OCI-LY7 (cell line): ENCODE measurements around the gene PIK3R6. TPM values are rescaled to one million over a fixed set of nuclear protein-coding genes. Genes with fewer than 3 reads are reported as not detected.

Experiments
- BruUV-seq: library from RNA; stranded (reverse); fragments of 400-500 nt; replicated peaks from 2 replicates; lab custom pipeline; 2021; lab: Mats Ljungman, UMichigan
- CTCF ChIA-PET: fragments of 300-600 bp; sonication (Branson Sonifier 250); formaldehyde crosslinking; loops from one replicate; lab custom pipeline; 2022; ENCODE audit warnings: antibody characterized with exemption; ENCODE audit not compliant: unreplicated experiment; lab: Charles Lee
- POLR2A ChIA-PET: fragments of 300-600 bp; sonication (Branson Sonifier 250); formaldehyde crosslinking; loops from one replicate; lab custom pipeline; 2022; ENCODE audit warnings: antibody characterized with exemption; lab: Charles Lee
- DNase-seq: peaks from one replicate; pipeline ENCODE4 v3.0.0-alpha.2; 2015; ENCODE audit warnings: low spot score
- H2AFZ ChIP-seq: fragments of 200-600 bp; sonication (generic), shearing (Covaris generic); 2 replicates; pipeline ENCODE4 v1.6.1; 2014; ENCODE audit warnings: mild to moderate bottlenecking, antibody characterized with exemption, low read length, moderate library complexity
- H3K27ac ChIP-seq: fragments of 200-600 bp; sonication (generic); 2 replicates; pipeline ENCODE4 v1.5.1; 2014; ENCODE audit warnings: mixed run types, low read depth, mild to moderate bottlenecking, moderate library complexity, low read length, inconsistent platforms; ENCODE audit not compliant: poor library complexity, severe bottlenecking
- H3K36me3 ChIP-seq: fragments of 200-600 bp; sonication (generic); 2 replicates; pipeline ENCODE4 v1.6.1; 2014; ENCODE audit warnings: mild to moderate bottlenecking, antibody characterized with exemption, low read length, moderate library complexity, mixed read lengths; ENCODE audit not compliant: insufficient read depth
- H3K4me1 ChIP-seq: fragments of 200-600 bp; sonication (generic); 2 replicates; pipeline ENCODE4 v1.5.1; 2014; ENCODE audit warnings: mild to moderate bottlenecking, low read length; ENCODE audit not compliant: insufficient read depth, poor library complexity, severe bottlenecking
- H3K4me2 ChIP-seq: fragments of 200-600 bp; sonication (generic); 2 replicates; pipeline ENCODE4 v1.6.1; 2014; ENCODE audit warnings: mild to moderate bottlenecking, low read length
- H3K4me3 ChIP-seq: fragments of 200-600 bp; sonication (generic); 2 replicates; pipeline ENCODE4 v1.5.1; 2014; ENCODE audit warnings: mild to moderate bottlenecking, low read depth, low read length; ENCODE audit not compliant: poor library complexity, severe bottlenecking
- H3K79me2 ChIP-seq: fragments of 200-600 bp; sonication (generic); 2 replicates; pipeline ENCODE4 v1.6.1; 2016; ENCODE audit warnings: low read depth, mild to moderate bottlenecking, low read length, moderate library complexity, mixed read lengths; ENCODE audit not compliant: insufficient read depth
- H3K9me2 ChIP-seq: fragments of 200-600 bp; sonication (generic); 2 replicates; pipeline ENCODE4 v1.6.1; 2016; ENCODE audit warnings: mild to moderate bottlenecking, low read length, mixed read lengths; ENCODE audit not compliant: insufficient read depth
- H3K9me3 ChIP-seq: fragments of 200-600 bp; sonication (generic); 2 replicates; pipeline ENCODE4 v1.6.1; 2014; ENCODE audit warnings: mild to moderate bottlenecking, mixed run types, low read length, mixed read lengths
- H4K20me1 ChIP-seq: fragments of 200-600 bp; sonication (generic); 2 replicates; pipeline ENCODE4 v1.6.1; 2014; ENCODE audit warnings: mild to moderate bottlenecking, antibody characterized with exemption, low read length, moderate library complexity, mixed read lengths; ENCODE audit not compliant: insufficient read depth
- CTCF ChIP-seq: fragments of 200-600 bp; sonication (generic); conservative IDR thresholded peaks from 2 replicates; pipeline ENCODE4 v1.5.1; 2014; ENCODE audit warnings: mild to moderate bottlenecking, antibody characterized with exemption, low read length, moderate library complexity, mixed read lengths
- EZH2phosphoT487 ChIP-seq: fragments of 200-600 bp; sonication (generic); IDR thresholded peaks from 2 replicates; pipeline ENCODE4 v1.6.1; 2018; ENCODE audit warnings: low read depth, borderline replicate concordance, mild to moderate bottlenecking, mixed run types, antibody characterized with exemption, low read length, moderate library complexity, mixed read lengths
- intact Hi-C: fragments of 100-400 bp; cut with micrococcal nuclease; formaldehyde crosslinking; loops from one replicate; pipeline ENCODE4 v1.10.0; 2022; ENCODE audit not compliant: unreplicated experiment
- total RNA-seq, 2 experiments: library from RNA; depleted of rRNA in 1 of 2; stranded (reverse); fragments of >200 nt in 1 of 2; shearing (Covaris generic) in 1 of 2; gene quantifications; 2 replicates each; pipeline ENCODE4 v1.2.3, GENCODE V29; 2014 to 2022

The PIK3R6 gene
- total RNA-seq, 2 experiments from 2014 or later = not detected

DNA sequence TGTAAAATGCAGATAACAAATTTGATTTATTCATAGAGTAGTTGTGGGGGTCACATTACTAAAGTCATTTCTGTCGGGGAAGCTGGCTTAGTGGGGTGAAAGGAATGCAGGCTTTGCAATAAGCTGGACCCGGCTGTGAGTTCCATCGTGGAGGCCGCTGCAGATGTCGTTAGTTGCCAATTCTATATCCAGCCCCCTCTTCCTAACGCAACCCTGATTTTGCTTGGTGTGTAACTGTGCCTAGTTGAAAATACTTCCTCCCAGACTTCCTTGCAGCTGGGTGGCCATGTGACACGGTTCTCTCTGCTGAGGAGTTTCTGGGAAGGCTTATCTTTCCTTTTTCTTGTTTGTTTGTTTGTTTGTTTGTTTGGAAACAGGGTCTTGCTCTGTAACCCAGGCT lies 72.8 kb downstream of the PIK3R6 start:
- H3K4me1 ChIP-seq = no peaks in the 10 kb centered on the region
- H3K9me2 ChIP-seq = no peaks in the 10 kb centered on the region
- no peak overlapping the region for H2AFZ ChIP-seq
- no peak overlapping the region for H3K4me2 ChIP-seq
- peaks cover 8% of the 10 kb centered on the region for H3K9me3 ChIP-seq
- no peaks in the 10 kb centered on the region for H4K20me1 ChIP-seq
- H3K4me3 ChIP-seq = no peak overlapping the region
- intact Hi-C loops = no loop called here
- CTCF ChIA-PET = no interaction called here
- no TSS peak for BruUV-seq
- H3K79me2 ChIP-seq = no peaks in the 10 kb centered on the region
- no peak overlapping the region for H3K27ac ChIP-seq
- no peak for DNase-seq
- POLR2A ChIA-PET = interaction anchor here (0.6 kb wide), 1 partner anchor 16 kb away, joined by 3 read pairs; no protein-coding TSS in a partner anchor
- no peaks in the 10 kb centered on the region for H3K36me3 ChIP-seq
- TF ChIP-seq CTCF = no peak
- no peak for TF ChIP-seq EZH2phosphoT487

GRCh38 chr17:8793649-8794048 lies 73.8 kb downstream of the PIK3R6 start:
- Histone ChIP-seq H2AFZ (no peak overlapping the region), H3K9me3 (peaks cover 8% of the 10 kb centered on the region), H3K27ac (no peak overlapping the region), H3K4me1 (no peaks in the 10 kb centered on the region), H3K36me3 (no peaks in the 10 kb centered on the region), H3K9me2 (no peaks in the 10 kb centered on the region), H3K79me2 (no peaks in the 10 kb centered on the region), H4K20me1 (no peaks in the 10 kb centered on the region), H3K4me2 (no peak overlapping the region), H3K4me3 (no peak overlapping the region)
- POLR2A ChIA-PET = no interaction called here
- BruUV-seq = no TSS peak
- intact Hi-C loops = no loop called here
- DNase-seq = no peak
- CTCF ChIA-PET = no interaction called here
- TF ChIP-seq EZH2phosphoT487 (no peak), CTCF (no peak)

- Histone ChIP-seq H3K27ac (no peak overlapping the region), H3K36me3 (no peaks in the 10 kb centered on the region), H3K9me3 (peaks cover 8% of the 10 kb centered on the region), H3K4me3 (no peak overlapping the region), H3K79me2 (no peaks in the 10 kb centered on the region), H3K4me2 (no peak overlapping the region), H3K9me2 (no peaks in the 10 kb centered on the region), H3K4me1 (no peaks in the 10 kb centered on the region), H4K20me1 (no peaks in the 10 kb centered on the region), H2AFZ (no peak overlapping the region)
- ChIA-PET POLR2A (no interaction called here), CTCF (no interaction called here)
- DNase-seq = no peak
- TF ChIP-seq CTCF (no peak), EZH2phosphoT487 (no peak)
- intact Hi-C loops = no loop called here
- BruUV-seq = no TSS peak
Measured at GRCh38 chr17:8792646-8793045, 74.8 kb downstream of the PIK3R6 start.
